Measurements from ENCODE around the gene LRP1.
"Not testable (repeated sequence)": the region's sequence is repeated elsewhere in the genome, so short reads cannot be mapped to it uniquely, and the experiment has no call there.

Gene LRP1

DNA sequence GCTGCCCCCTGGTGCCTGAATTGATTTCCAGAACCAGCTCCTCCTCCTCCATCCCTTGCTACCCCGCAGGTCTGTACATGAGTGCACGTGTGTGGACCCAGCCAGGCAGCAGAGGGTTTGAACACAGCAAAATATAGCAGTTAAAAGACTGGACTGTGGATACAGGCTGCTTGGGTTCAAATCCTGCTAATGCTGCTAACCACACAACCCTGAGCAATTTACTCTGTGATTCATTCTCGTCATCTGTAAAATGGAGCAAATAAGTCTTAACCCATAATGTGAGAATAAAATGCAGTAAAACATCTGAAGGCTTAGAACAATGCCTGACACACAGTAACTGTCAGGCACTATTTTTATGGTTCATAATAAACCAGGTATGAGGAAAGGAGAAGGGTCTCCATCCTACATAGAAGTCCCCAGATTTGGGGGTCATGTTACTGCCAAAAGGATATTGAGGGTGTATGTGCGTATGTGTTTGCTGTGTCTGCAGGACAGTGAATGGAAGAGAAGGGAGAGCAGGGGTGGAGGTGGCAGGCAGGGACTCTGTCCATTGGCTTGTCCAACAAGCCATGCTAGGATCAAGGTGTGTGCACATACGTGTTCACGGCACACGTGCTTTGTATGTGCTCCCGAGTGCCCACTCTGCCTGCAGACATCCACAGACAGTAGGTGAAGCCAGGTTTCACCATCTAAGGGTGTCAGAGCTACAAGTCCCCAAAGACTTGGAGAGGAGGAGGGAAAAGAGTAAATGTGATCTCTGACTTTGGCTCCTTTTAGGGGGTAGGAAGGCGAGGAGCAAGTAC is 15.6 kb upstream of the LRP1 start:
- no peak for DNase-seq

- DNase-seq, result no peak
Observed at GRCh38 chr12:57116580-57117281, 11.6 kb upstream of the LRP1 start.

DNA sequence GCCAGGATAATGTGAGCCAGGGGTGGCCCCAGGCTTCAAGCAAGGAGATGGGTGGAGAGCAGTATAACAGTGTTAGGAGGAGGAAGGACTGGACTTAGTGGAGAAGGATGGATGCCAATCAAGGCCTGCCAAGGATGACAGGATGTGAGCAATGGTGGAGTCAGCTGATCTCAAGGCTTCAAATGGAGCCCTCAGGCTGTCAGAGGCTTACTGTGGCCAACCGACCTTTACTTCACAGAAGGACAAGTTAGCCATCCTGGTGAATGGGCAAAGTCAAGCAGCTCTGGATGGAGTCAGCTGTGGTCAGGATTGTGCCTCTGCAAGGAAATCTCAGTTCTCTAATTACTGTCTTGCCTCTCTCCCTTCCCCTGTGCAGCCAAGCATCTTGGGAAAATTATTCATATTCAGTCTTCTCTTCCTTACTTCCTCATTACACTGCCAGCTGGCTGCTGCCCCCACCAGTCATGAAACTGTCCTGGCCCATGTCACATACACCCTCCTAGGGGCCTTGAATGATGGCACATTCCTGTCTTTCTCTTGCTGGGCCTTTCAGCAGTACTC is 9.5 kb upstream of the LRP1 start:
- DNase-seq, result no peak

- DNase-seq, result no peak
Observed at GRCh38 chr12:57119294-57120085, 8.8 kb upstream of the LRP1 start.

- DNase-seq, result not testable (repeated sequence)
Observed at GRCh38 chr12:57120718-57121117, 7.6 kb upstream of the LRP1 start.

GRCh38 chr12:57123813-57124212 is 4.5 kb upstream of the LRP1 start:
- DNase-seq, result no peak

DNA sequence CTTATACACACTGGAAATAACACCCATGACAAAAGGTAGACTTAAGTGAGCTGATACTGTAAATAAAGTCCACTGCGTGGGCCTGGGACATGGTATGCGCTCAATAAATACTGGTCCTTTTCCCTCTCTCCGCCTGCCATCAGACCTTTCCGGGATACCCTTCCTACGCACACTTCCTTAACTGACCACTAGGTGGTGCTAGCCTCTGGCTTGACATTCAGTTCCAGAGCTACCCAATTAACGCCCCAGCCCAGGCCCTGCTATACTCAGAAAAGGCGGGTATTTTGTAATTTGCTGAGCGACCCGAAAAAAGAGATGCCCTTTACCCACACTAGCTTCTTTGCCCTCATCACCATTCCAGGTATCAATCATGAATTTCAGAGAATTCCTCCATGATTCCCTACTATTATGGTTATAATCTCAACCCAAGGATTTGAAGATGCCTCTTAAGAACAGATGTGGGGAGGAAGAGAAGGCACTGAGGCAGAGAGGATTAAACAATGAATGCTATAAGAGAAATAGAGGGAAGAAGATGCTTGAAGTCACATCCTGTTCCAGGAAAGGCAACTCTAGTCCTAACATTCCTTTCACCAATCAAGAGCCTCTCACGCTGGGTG is 3.9 kb upstream of the LRP1 start:
- peak; percentile 61 to 87 (median 83) for DNase-seq

GRCh38 chr12:57126061-57126460 is 2.2 kb upstream of the LRP1 start:
- DNase-seq, result no peak

GRCh38 chr12:57126561-57126960 is 1.7 kb upstream of the LRP1 start:
- DNase-seq, result no peak

DNA sequence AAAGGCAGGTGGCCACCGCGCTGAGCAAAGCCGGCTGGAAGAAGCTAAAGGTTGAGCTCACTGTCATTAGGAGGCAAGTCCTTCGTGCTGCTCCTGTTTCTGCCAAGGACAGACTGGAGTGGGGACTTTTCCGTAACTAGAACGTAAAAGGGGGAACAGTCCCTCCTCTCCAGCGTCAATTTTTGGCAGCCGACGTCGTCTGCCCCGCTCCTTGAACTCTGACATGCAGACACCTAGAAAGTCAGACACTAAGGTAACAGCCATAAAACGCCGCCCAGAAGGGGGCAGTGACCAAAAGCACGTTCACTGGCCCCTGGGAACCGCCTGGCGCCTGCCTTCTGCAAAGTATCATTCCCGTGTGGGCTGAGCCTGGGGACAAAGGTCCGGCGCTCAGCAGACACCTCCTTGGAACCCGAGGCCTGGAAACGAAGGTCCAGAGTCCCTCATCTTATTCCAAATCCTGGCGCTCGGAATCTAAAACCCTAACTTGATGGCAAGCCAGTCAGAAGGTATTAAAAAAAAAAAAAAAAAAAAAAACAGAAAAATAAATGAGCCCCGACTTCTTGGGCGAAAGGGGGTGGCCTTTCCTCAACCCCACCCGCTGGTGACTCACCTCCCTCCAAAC is 1.1 kb upstream of the LRP1 start:
- DNase-seq, result peak; percentile 36 to 82 (median 70)

DNA sequence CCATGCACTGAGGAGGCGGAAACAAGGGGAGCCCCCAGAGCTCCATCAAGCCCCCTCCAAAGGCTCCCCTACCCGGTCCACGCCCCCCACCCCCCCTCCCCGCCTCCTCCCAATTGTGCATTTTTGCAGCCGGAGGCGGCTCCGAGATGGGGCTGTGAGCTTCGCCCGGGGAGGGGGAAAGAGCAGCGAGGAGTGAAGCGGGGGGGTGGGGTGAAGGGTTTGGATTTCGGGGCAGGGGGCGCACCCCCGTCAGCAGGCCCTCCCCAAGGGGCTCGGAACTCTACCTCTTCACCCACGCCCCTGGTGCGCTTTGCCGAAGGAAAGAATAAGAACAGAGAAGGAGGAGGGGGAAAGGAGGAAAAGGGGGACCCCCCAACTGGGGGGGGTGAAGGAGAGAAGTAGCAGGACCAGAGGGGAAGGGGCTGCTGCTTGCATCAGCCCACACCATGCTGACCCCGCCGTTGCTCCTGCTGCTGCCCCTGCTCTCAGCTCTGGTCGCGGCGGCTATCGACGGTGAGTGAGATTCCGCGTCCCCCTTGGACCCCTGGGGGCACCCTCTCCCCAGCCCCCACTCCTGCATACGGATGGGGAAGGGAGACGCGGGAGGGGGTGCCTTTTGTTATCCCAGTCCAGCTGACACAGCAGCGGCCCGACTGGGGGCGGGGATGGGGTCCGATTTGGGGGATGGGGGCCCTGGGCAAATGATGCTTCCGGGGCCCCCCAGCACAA is 400 bp downstream of the LRP1 start:
- DNase-seq, result peak in 2 of 3 experiments; percentile 62 to 64

GRCh38 chr12:57129321-57129842 is 1.1 kb downstream of the LRP1 start:
- no peak for DNase-seq

GRCh38 chr12:57129889-57130288 is 1.6 kb downstream of the LRP1 start:
- DNase-seq, result no peak

DNA sequence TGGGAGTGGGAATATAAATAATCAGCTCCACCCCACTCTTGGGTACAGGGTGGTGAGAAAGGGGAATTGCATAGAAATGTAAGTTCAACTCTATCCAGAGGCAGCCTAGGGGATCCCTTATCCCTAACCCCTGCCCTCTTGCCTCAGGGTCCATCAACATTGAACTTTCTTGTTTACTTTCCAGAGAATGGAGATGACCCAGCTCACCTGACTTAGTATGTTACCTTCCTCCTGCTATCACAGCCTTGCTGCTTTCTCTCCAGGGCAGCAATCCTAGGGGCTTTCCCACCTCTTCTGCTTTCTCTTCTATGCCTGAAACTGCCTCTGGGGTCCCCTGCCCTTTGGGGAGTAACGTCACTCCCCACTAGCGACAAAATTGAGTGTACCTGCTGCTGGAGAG is 2.7 kb downstream of the LRP1 start:
- no peak for DNase-seq

GRCh38 chr12:57131896-57132744 is 3.8 kb downstream of the LRP1 start:
- DNase-seq, result peak in 2 of 3 experiments; percentile 21 to 48

- DNase-seq, result no peak
Observed at GRCh38 chr12:57133013-57133569, 4.8 kb downstream of the LRP1 start.

DNA sequence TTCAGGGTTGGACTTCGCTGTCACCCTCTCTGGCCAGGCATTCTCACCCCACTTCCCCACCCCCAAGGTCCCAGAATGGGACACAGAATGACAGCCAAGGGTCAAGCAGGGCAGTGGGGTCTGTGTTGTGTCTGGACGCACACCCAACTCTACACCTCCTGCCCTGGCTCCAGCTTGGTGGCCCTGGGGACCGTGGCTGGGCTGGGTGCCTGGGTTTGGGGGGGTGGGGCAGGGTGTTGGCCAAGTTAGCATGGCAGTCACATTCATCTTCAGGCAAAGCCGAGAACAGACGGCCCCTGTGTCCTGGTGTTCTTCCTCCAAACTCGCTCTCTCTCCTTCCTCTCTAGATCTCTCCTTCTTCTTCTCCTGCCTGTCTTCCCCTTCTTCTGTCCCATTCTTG is 5.6 kb downstream of the LRP1 start:
- DNase-seq, result no peak

DNA sequence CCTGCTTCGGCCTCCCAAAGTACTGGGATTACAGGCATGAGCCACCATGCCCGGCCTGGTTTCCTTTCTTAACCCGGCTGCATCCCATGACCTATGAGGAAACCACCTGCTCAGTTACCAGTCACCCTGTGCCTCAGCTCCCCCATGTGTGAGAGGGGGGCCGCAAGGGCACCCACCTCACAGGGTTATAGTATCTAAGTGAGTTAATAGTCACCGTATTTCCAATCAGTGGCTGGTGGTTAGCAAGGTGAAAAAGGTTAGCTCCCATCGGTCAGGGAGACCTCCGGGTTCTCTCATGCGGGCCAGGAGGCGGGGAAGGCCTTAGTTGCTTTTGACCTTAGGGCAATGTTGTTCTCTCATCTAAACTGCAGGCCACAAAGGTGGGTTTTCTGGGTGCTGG is 6.7 kb downstream of the LRP1 start:
- no peak for DNase-seq

DNA sequence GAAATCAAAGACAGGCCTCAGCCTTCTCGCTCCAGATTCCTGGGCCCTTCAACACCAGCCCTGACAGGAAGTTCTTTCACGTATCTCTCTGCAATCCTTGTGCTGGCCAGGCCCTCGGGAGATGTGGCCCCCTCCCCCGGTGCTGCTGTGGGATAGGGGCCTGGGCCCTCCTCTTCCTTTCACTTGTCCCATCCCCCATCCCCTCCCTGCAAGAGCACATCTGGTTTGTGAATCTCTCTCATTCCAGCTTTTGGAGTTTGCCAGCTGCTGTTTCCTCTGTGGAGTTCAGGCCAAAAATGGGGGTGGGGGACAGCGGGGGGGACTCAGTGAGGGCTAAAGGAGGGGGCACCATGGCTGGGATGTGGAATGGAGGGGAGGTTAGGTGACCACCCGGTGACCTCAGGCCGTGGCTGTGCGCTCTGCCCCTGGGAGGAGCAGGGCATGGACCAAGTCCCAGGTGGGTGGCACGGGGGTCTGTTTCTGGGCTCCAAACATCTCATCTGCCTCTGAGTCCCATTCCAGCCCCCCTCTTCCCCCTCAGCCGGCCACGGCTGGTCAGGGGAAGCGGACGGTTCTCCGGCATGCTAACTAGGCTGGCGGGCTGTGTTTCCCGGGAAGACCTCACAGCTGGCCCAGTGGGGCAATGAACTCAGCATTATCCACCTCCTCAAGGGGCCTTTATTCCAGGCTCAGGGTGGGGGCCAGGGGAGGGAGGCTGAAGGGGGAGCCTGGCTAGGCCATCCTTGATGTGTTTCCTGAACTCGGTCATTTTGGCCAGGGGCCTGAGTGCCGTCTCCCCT is 7.4 kb downstream of the LRP1 start:
- DNase-seq, result no peak

Measured in NCI-H1417 (cell line).